ENCODE measurements around the gene MYL3.
A peak's percentile ranks its signal among the peaks of the same experiment; 100 is the strongest.
"Not testable (repeated sequence)": the region's sequence is repeated elsewhere in the genome, so short reads cannot be mapped to it uniquely, and the experiment has no call there.

Gene MYL3

DNA sequence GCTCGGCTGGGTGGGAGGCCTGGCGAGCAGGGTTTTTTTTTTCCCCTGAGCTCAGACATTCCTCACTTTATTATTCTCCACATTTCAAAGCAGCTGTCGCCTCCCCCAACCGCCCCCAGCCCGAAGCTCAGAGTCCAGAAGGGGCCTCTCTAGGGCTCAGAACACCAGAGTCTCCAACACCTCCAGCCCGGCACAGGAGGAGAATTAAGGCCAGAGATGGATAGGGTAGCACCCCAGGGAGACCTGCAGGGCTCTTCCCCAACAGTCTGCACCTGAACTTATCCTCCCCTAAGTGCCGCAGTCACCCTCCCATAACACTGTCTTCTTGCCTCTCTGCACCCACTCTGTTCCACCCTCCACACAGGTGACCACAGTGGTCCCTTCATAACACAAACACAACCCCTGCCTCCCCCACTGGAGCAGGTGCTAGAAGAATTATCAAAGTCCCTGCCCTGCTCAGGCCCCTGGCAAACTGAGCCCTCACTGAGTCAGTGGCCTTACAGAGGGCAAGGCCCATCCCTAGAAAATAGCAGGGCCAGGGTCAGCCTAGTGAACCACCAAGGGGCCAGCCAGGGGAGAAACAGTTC, 14.1 kb downstream of the MYL3 start:
- DNase-seq = no peak

DNA sequence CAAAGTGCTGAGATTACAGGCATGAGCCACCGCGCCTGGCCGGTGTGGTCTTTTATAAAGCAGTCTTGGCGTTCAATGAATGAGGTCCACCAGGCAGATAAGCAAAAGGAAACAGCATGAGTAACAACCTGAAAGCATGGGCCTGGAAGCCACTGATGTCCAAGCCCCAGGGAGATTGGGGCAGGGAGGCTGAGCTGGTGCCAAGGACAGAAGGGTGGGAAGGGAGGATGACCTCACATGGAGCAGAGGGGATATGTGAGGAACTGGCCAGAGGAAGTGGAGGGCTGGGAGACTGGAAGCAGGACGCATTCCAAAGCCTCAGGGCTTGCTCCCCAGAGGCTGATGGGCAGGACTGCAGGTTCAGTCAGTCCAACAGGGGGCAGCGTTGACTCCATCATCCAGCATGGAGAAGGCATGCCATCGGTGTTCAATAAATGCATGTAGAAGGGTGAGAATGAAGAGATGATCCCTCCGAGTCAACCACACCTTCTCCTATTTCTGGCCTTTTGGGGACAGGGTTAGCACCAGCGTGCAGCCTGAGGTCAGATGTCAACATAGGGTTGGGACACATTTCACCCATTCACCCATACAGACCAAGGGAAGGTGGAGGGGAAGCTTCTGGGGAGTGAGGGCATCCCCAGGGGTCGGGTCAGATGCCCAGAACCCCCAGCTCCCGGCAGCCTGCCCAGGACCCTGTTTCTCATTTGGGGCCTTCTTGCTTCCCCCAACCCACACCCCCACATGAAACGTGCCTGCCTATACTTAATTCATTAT, 14.8 kb downstream of the MYL3 start:
- DNase-seq = peak; percentile 73

DNA sequence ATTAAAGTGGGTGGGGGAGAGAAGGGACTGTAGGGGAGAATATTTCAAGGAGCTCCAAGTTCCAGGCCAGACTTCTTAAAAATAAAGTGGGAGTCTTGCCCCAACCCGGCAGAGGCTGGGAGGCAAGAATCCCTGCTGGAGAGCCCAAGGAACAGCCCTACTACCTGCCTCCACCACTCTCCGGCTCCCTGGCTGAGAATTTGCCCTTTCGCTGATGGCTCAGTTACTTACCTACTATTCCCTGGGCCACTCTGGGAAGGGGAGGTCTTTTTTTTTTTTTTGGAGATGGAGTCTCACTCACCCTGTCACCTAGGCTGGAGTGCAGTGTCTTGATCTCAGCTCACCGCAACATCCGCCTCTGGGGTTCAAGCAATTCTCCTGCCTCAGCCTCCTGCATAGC, 15.5 kb downstream of the MYL3 start:
- DNase-seq = peak; percentile 1

DNA sequence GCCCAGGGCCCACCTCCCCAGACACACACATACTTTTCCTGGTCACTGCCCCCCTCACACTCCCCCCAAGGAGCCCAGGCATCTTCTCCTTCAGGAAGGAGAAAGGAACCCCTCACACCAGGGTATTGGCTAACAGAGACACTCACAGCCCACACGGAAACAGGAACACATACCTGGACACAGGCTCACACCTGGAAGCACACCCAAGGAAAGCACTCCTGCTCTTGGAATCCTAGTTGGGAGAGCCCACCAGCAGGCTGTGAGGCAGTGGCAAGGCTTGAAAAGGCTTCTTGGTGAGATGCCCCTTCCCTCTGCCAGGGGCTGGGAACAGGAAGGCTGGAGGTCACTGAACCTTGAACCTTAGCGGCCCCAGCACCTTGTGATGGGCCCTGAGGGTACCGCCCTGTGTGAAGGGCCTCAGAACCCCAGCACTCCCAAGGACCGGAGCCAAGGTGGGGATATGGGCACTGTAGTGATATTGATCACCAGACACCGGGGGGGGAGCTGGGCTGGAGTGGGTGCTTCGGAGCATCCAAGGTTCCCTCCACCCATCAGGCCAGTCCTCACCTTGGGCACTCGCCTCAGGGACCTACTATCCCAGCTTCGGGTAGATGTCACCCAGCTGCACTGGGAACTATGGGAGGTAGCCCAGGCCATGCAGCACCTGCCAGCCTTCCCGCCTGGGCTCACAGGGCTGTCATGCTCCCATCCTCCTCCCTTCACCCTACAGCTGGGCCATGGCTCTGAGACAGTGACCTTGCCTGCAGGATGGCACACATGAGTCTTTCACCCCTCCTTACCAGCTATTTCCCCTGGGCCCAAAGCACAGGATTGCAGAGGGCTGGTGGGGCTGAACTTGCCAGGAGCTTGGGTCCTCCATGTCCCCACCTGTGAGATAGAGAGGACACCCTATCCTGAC, 16.4 kb downstream of the MYL3 start:
- peak; percentile 2 for DNase-seq

DNA sequence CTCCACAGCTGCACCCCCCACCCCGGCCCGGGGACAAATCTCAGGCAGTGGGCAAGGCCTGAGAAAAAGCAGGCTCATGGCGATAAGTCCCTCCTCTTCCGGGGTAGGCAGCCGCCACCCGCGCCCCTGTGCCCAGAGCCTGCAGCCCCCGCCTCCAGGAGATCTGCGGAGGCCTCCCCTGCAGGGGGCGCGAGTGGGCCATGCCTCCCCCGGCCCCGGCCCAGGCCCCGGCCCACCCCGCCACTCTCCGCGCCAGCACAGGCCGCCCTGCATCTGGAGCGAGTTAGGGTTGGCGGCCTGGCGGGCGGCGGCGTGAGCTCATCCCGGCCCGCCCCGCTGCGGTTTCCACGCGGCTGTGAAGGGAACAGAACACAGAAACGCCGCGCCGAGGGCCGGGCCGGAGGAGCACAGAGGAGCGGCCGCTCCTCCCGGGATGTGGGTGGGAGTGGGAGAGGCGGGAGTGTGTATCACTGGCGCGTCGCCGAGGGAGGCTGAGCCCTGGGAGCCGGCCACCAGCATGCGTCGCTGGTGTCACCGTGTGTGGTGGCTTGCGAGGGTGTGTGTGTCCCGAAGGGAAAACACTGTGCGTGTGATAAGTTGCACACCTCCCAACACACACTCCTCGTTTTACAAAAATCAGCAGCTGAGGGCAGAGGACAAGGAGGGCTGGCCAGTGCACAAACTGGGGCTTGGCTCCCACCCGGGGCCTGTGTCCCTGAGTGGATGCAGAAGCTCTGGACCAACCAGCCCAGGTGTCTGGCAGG, 17.2 kb downstream of the MYL3 start:
- DNase-seq = peak; percentile 78

DNA sequence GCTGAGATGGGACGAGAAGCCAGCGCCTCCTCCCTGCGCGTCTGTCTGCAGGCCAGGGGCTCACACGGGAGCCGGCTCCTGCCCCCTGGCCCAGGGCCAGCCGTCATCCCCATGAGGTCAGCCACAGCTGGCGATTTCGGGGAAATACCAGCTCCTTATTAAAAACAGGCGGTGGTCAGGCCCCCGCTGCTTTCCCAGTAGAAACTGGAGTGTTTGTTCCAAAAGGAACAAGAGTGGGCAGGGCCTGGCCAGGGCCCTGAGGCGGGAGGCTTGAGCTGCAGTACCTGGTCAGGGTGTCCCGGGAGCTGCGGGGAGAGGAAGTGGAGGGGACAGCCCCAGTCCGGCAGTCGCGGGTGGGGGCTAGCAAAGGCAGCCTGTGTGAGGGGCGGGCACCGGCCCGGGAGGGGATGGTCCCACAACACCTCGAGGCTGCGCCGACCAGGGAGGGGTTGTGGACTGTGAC, 17.8 kb downstream of the MYL3 start:
- DNase-seq = no peak

DNA sequence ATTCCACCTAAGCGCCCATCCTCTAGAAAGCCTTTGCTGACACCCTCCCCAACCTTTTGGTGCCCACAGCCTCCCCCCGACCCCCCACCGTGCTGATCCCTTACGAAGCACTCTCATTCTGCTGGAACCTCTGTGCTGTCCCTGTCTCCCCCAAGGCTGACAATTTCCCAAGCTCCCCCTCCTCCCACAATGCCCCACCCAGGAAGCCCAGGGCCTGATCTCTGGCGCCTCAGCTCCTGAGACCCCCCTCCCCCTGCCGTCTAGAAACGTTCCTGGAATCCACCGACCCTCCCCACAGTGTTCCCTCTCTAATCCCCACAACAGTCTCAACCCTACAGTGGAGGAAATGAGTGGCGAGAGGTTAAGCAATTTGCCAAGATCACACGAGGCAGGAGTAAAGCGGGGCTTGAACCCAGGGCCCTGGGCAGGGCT, 18.3 kb downstream of the MYL3 start:
- DNase-seq = no peak

DNA sequence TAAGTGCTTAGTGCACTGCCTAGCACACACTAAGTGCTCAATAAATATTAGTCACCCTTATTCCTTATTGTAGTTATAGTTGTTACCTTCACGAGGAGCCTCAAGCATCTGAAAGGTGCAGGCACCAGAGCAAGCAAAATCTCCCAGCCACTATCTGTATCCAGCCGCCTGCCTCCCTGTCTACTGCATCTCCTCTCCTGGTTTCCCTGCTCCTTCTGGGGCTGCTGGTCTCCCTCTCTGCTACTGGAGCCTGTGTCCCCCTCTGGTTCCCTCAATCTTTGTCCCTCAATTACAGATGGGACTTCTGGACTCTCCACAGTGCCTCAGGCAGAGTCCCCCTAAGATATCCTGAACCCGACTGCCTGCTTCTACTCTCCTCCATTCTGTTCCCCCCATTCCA, 18.8 kb downstream of the MYL3 start:
- DNase-seq = peak; percentile 4

DNA sequence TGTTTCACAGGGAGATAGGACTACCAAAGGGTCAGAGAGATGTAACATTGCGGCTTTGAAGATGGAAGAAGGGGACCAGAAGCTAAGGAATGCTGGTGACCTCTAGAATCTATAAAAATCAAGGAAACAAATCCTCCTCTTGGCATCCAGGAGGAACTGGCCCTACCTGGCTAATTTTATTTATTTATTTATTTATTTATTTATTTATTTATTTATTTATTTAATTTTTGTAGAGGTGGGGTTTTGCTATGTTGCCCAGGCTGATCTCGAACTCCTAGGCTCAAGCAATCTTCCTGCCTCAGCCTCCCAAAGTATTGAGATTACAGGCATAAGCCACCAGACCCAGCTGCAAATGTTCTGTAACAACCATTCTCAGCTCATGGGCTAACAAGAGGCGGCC, 19.7 kb downstream of the MYL3 start:
- no peak for DNase-seq

DNA sequence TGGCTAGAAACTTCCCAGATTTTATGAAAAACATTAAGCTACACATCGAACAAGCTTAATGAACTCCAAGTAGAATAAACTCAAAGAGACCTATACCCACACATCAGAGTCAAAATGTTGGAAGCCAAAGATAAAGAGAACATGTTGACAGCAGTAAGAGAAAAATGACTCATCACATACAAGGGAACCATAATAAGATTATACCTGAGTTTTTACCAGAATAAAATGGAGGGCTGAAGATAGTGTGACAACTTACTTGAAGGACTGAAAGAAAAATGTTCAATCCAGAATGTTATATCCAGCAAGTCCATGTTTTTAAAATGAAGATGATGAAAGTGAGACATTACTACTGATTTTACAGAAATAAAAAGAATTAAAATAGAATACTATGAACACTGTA, 22.8 kb downstream of the MYL3 start:
- DNase-seq = no peak

DNA sequence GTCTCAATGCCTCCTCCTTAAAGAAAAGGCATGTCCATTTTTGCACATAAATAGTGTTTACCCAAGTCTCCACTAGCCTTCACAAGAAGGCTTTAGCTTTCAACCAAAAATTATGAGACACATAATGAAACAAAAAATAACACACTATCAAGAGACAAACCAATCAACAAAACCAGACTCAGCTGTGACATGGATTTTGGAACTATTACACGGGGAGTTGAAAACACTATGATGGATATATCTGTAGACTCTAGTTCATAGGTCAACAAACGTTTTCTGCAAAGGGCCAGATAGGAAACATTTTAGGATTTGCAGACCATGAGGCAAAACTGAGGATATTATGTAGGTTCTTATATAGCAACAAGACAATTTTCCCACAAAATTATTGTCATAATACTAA, 24.9 kb downstream of the MYL3 start:
- DNase-seq = no peak

DNA sequence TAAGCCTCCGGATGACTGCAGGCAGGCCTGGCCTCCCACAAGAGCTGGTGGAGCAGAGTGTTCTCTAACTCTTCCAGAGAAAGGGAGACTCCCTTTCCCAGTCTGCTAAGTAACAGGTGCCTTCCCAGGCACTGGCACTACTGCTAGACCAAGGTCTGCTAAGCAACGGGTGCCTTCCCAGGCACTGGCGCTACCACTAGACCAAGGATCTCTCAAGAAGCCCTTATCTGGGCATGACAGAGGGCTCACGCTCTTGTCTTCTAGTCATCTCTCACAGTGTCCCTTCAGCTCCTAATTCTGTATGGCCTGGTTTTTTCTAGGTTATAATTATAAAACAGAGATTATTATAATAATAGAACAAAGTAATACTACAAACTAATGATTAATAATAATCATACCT, 27.8 kb downstream of the MYL3 start:
- no peak for DNase-seq

DNA sequence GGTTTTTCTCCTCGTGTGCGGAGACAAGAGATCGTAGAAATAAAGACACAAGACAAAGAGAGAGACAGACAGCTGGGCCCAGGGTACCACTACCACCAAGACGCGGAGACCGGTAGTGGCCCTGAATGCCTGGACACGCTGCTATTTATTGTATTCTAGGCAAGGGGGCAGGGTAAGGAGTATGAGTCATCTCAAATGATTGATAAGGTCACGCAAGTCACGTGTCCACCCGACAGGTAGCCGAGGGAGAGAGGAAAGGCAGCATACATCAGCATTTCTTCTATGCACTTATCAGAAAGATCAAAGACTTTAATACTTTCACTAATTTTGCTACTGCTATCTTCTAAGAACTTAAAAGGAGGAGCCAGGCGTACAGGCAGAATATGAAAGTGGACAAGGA, 28.2 kb downstream of the MYL3 start:
- no peak for DNase-seq

DNA sequence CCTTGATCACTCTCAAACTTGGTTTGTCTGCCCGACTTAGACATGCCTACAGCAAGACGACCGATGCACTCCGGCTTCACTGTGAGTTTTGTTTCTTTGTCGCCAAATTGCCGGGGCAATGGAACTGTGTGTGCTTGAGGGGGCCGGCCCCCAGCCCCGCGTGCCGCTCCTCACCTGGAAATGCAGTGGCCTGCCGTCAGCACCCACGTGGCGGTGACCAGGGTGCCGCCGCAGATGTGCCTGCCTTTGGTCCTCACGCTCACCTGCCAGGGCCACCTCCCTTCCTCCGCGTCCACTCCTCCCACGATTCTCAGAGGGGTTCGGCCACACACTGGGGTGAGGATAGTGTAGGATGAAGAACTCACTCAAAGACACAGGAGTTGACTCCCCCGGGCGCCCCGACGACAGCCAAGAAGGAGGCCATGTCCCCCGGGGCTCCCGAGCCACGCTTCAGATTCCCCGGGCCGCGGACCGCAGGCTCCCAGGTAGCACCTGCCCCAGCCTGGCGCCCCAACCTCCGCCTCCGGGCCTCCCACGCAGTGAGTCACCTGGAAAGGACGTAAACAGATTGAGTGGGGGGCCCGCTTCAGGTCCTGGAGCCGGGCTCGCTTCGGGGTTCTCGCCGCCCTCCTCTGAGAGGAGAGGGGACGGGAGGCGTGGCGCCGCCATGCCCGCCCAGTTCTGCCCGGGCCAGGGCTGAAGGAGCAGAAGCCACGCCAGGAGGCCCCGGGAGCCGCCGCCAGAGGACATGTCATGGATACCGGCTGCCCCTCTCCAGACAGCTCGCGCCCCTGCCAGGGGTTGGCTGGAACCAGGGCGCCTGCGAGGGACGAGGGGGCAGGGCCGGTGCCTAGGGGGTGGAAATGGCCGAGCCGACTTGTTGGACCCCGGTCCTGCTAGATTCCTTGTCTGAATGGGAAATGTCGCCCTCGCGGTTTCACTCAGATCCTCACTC, 29.6 kb downstream of the MYL3 start:
- no peak for DNase-seq

DNA sequence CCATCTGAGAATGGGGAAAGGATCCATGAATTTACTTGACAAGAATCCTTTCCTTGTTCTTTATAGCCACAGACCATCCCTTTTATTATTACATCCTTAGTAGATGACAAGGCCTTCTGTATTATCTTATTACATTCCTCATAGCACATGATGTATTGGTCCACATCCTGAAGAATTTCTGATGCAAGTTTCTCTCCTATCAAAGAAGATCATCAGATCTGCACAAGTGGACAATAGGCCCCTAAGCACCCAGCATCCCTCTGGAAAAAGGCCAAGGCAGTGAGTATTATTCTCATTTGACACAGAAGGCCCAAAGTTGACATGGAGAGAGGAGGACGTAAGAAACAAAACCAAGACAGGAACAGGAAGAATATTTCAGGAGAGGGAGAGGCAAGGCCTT, 31.4 kb downstream of the MYL3 start:
- no peak for DNase-seq

DNA sequence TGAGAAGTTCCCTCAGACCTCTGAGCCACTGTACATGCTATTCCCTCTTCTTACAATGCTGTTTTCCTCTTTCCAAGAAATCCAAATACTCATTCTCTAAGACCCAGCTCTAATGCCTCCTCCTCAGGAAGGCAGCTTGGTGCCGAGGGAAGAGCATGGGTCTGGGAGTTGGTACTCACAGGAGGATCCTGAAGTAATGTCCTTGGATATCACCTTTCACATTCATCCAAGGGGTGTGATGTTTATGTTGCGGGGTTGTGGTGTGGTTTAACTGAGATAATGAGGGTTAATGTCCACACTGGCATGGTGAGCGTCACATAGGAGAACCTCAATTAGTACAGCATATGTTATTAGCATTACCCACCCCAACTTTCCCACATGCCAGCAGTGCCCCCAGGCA, 31.9 kb downstream of the MYL3 start:
- DNase-seq = no peak

DNA sequence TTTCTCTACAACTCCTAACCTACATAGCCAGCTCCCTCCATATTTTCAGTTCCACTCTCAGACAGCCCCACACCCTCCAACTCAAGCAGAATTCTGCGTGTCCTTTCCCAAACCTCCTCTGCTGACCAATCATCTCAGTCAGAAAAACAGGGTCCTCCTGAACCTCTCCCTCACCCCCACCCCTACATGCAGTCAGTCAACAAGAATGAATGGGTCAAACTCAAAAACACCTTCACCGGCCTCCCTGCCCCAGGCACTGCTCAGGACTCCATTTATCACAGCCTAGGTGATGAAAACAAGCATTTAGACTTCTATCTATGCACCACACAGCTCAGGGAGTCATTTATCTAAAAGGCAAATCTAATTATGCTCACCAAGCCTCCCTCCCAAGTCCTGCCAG, 32.4 kb downstream of the MYL3 start:
- DNase-seq = no peak

DNA sequence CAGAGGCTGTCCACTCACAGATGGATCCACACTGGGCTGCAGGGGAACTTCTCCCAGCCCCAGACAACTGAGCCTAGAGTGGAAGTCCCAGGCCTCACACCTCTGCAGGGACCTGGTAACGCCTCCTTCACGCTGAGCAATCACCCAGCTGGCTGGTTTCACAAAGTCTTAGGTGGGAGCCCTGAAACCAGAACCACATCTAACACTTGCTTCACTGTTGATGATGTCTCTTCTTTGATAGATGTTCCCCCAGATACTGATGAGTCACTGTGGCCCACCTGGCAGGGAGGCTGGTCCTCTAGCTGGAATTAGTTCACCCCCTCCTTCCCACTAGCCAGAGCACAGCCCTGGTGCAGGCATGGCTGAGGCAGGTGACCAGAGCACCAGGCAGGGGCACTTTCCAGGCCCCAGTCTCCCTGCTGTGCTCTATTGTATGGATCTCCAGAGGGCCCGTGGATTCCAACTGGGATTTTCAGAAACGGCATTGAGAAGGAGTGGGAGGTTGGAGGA, 33.5 kb downstream of the MYL3 start:
- peak; percentile 69 for DNase-seq

DNA sequence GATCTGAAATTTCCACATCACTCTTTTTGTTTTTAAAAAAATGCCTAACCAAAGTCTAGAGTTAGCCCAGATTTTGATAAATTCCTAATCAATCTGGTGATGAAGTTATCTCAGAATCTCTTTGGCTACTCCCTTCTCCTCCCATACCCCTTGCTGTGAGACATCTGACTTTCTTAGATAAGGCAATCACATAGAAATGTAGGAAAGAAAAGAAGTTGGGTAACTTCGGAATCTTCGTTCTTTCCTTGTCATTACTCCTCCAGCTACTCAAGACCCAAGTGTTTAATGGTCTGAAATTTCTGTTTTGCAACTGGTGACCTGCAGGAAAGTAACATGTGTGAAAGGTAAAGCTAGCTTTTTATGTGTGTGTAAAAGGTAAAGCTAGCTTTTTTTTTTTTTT, 37.8 kb downstream of the MYL3 start:
- no peak for DNase-seq

DNA sequence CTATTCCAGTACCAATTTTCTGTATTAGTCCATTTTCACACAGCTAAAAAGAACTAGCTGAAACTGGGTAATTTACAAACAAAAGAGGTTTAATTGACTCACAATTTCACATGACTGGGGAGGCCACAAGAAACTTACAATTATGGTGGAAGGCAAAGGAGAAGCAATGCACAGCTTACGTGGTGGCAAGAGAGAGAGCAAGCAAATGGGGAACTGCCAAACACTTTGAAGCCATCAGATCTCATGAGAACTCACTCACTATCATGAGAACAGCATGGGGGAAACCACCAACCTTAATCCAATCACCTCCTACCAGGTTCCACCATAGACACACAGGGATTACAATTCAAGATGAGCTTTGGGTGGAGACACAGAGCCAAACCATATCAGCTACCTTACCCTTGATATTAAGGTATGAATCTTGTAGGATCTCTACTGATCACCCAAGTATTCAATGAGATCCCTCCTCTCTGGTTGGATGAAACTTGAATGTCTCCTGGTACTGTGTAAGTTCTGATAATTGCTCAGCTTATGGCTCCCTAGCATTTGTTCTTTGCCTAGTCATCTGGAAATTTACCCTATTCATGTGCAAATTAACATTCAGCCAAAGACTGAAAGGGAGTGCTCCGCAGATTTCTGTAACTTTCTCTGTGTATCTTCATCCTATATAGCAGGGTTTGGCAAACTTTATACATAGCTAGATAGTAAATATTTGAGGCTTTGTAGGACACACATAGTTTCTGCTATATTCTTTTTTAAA, 38.9 kb downstream of the MYL3 start:
- DNase-seq = no peak

DNA sequence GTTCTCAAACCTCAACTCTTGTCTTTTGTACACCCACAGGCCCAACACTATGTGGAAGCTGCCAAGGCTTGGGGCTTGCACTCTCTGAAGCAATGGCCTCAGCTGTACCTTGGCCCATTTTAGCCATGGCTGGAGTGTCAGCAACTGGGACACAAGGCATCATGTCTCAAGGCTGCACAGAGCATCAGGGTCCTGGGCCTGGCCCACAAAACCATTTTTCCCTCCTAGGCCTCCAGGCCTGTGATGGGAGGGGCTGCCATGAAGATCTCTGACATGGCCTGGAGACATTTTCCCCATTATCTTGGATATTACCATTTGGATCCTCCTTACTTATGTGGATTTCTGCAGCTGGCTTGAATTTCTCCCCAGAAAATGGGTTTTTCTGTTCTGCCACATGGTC, 39.9 kb downstream of the MYL3 start:
- not testable (repeated sequence) for DNase-seq

Measured in activated CD4-positive, alpha-beta T cell treated with anti-CD3 and anti-CD28 coated beads for 48 hours (primary cell).